22Rv1 (cell line): Measurements from ENCODE around the gene C1QTNF1.
"Not testable (repeated sequence)": the region's sequence is repeated elsewhere in the genome, so short reads cannot be mapped to it uniquely, and the experiment has no call there.

ENCODE experiments used
- H3K27ac ChIP-seq: fragments of 450-650 bp; 2 replicates; pipeline ENCODE4 v1.5.1; 2017
- ZFX ChIP-seq: fragments of 450-650 bp; IDR thresholded peaks from 2 replicates; pipeline ENCODE4 v1.6.1; 2017; ENCODE audit warnings: antibody characterized with exemption, borderline replicate concordance
- TF ChIP-seq, protein P1 (sequence below): fragments of 450-650 bp; IDR thresholded peaks from 2 replicates; pipeline ENCODE4 v1.5.1; 2017; ENCODE audit warnings: mild to moderate bottlenecking

C1QTNF1 gene

DNA sequence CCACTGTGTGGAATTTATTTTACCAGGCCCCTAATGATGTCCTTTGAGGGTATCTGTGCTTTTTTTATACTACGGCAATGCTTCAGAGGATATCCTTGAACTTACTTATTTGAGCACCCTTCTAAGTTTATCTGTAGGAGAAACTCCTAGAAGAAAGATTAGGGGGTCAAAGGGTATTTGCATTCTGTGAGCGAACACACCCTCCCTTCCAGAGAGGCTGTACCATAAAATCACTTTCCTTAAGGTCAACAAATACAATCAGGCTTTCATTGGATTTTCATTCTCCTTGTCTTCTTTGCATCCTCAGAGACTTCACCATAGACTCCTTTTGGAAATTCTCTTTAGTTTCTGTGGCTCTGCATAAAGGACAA lies 4.7 kb upstream of the C1QTNF1 start:
- TF ChIP-seq, protein P1, sequence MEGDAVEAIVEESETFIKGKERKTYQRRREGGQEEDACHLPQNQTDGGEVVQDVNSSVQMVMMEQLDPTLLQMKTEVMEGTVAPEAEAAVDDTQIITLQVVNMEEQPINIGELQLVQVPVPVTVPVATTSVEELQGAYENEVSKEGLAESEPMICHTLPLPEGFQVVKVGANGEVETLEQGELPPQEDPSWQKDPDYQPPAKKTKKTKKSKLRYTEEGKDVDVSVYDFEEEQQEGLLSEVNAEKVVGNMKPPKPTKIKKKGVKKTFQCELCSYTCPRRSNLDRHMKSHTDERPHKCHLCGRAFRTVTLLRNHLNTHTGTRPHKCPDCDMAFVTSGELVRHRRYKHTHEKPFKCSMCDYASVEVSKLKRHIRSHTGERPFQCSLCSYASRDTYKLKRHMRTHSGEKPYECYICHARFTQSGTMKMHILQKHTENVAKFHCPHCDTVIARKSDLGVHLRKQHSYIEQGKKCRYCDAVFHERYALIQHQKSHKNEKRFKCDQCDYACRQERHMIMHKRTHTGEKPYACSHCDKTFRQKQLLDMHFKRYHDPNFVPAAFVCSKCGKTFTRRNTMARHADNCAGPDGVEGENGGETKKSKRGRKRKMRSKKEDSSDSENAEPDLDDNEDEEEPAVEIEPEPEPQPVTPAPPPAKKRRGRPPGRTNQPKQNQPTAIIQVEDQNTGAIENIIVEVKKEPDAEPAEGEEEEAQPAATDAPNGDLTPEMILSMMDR = no peak
- no peak for TF ChIP-seq ZFX
- no peak overlapping the region for H3K27ac ChIP-seq

DNA sequence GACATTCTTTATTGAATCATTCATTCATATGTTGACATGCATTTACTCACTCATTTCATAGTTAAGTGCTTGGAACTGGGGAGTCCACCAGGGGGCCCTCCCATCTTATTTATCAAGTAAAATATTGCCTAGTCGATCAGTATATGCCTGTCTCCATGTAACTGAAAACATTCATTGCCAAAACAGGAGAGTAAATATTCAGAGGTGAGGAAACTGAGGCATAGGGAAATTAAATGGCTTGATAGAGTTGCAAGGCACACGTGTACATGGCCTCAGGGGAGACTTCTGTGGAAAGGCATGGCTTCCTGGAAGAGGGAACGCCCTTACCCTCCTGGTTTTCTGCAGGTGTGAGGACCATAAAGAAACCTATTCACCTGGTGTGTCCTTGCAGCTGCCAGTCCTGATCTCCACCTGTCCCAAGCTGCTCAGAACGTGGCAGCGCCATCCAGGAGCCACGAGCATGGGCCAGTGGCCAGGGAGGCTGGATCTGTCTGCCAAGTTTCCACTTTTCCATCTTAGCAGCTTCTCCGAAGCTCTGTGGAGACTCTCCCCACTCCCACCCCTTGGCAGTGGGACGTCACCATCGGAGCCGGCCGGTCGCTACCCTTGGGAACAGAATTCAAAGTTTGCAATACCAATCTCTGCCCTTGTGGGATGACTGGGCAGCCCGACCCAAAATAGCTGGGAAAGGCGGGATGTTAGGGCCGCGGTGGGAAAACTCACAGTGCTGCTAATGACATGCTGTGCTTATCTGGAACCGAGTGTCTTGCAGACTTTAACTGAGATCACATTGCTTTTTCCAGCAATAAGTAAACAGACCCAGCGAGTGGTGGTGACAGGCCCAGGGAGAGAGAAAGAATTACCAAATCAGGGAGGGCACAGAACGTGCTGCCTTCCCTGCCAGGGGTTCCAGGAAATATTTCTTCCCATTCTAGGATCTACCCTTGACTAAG lies 4.1 kb upstream of the C1QTNF1 start:
- H3K27ac ChIP-seq = no peak overlapping the region
- TF ChIP-seq ZFX = no peak
- TF ChIP-seq, protein P1 = peak; percentile 51

DNA sequence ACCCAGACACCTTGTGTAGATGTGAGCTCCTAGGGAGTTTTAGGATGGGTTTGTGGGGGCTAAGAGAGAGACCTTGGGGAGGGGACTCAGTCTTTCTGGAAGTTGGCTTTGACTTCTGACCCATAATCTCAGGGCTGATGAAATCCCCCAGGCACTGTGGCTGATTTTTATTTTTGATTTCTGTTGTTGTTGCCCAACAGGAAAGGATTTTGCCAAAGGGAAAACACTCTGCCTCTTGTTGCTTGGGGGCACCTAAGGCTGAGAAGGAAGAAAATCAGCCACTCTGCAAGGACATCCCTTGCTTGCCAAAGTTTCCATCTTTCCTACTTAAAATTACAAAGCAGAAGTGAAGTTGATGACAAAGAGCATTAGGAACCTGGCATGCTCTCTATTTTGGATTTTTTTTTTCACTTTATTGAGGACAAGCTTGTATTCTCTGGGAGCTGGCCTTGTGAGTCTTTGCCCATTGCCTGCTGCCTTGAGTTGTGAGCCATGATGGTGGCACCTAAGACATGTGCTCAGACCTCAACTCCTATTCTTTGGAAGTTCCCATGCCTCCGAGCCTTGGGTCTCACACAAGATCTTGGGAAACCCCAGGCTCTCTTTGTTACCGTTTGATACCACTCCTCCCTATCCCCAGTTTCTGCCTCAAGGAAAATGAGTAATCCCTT lies 3.2 kb upstream of the C1QTNF1 start:
- H3K27ac ChIP-seq = no peak overlapping the region
- no peak for TF ChIP-seq ZFX
- TF ChIP-seq, protein P1 = no peak

DNA sequence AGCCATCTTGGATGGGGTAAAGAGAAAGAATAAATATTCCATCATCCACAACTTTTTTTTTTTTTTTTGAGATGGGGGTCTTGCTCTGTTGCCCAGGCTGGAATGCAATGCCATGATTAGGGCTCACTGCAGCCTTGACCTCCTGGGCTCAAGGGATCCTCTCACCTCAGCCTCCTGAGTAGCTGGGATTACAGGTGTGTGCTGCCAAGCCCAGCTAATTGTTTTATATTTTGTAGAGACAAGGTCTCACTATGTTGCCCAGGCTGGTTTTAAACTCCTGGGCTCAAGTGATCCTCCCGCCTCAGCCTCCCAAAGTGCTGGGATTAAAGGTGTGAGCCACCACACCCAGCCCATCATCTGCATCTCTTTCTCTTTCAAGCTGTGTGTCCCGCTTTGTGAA lies 2.0 kb upstream of the C1QTNF1 start:
- not testable (repeated sequence) for H3K27ac ChIP-seq

DNA sequence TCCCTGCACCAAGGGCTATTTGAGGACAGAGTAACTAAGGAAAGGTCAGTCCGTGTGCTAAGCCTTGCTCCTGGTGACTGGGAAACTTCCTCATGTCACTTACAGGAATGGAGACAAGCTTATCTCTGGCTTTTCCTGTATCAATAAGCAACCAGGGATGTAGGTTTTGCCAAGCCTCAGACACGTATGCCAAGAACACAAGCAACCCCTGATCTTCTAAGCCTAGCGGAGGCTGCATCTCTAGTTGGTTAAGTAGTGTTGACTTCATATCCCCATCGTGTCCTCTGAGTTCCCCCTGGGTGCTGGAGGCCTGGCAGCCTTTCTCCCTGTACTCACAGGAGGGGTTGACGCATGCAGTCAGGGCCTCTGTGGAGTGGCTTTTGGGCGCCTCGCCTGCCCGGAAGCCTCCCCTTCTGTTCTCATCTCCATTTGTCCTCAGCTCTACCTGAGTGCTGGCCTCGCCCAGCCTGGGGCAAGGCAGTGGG lies 1.4 kb upstream of the C1QTNF1 start:
- TF ChIP-seq ZFX = no peak
- H3K27ac ChIP-seq = no peak overlapping the region

DNA sequence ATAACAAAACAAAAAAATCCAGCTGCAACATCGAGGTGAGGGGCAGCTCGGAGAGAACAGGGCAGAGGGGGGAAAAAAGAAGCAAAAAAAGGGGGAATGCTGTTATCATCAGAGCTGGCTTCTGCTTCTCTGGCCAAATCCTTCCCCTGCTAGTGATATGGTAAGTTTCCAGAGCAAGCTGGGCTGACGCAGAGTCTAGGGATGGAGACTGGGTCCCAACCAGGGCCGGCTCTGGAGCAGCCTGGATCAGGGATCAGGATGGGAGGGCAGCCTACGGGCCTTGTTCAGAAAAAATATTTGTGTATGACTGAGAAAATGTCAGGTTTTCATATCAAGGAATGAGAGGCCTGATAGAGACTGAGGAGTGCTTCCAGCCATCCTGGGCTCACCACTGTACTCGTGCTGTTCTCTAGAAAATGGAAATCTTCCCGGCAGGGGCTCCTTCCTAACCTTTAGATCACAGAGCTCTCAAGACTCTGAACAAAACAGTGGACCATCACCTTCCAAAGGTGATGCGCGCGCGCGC lies 726 bp upstream of the C1QTNF1 start:
- H3K27ac ChIP-seq = no peak overlapping the region
- TF ChIP-seq ZFX = no peak
- TF ChIP-seq, protein P1 = no peak

DNA sequence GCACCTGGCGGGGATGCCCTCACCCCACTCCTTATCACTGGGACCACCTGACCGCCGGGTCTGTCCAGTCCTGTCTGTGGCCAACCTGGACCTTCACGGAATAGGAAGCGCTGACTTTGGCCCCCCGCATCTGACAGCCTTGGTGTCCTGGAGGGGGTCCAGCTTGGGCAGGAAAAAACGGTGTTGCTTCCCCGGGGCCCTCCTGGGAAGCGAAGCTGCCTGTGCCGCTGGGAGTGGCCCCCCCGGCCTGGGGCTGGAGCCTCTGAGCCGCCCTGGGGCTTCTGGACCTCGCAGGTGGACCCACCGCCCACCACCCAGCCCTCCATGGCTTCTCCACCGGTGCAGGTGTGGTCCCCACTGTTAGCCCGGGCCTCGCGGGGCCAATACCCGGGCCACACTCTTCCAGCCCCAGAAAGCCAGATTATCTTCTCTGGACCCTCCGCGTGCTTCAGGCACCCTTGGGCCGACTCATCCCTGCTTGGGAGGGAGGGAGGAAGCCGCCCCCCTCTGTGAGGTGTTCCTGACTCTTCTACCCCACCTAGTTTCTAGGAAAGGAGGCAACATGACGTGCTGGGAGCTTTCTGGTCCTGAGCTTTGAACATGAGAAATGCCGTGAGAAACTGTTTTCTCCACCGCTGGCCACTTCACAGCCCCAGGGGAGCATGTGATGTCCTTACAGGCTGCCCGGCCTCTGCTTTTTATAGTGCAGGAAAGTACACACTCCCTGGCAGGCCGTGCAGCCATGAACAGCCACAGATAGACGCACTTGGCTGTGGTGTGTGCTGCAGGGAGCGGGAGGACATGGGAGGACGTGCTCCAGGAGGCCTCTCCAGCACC lies 1.1 kb downstream of the C1QTNF1 start:
- H3K27ac ChIP-seq = peak overlapping the region; percentile 63
- TF ChIP-seq, protein P1 = no peak
- no peak for TF ChIP-seq ZFX
